Motor neuron (in vitro differentiated cells): ENCODE data around the gene ICA1L. TPM values are rescaled to one million over a fixed set of nuclear protein-coding genes. Genes with fewer than 3 reads are reported as not detected.
"Not testable (repeated sequence)": the region's sequence is repeated elsewhere in the genome, so short reads cannot be mapped to it uniquely, and the experiment has no call there.

Experiments used
- ATAC-seq, 8 experiments: fragments of 200-7000 bp; cut with Tn5 transposase; replicated peaks in 6 of 8; 2 replicates each; pipeline ENCODE4 v1.8.0; 2021; ENCODE audit warnings: mild to moderate bottlenecking in 8 of 8, moderate library complexity in 8 of 8
- H3K27ac ChIP-seq, 2 donors: fragments of 250-450 bp; sonication (Bioruptor Pico); 2 replicates each; pipeline ENCODE4 v1.9.0; 2021; ENCODE audit warnings: antibody characterized with exemption in 2 of 2, mild to moderate bottlenecking in 2 of 2, moderate library complexity in 1 of 2
- H3K4me1 ChIP-seq, 2 donors: fragments of 250-450 bp; sonication (Bioruptor Pico); replicated peaks in 1 of 2; 2 replicates each; pipeline ENCODE4 v1.6.1; 2021; ENCODE audit warnings: antibody characterized with exemption in 2 of 2, mild to moderate bottlenecking in 2 of 2, moderate library complexity in 1 of 2
- H3K4me3 ChIP-seq, 5 donors: fragments of 250-450 bp; sonication (Bioruptor Pico); 2 replicates each; pipeline ENCODE4 v1.9.0; 2021; ENCODE audit warnings: antibody characterized with exemption in 5 of 5, mild to moderate bottlenecking in 5 of 5, moderate library complexity in 4 of 5
- WGBS, 10 experiments: fragments of 450-650 bp; shearing (Covaris generic); methylation state at CpG; one replicate each; pipeline ENCODE4 v1.0.0; 2022; 5-methylcytosine and 5-hydroxymethylcytosine counted together
- in situ Hi-C, 9 experiments: fragments of 400-800 bp; cut with MboI; loops; one replicate each; pipeline ENCODE4 v1.15.0; 2021; ENCODE audit warnings: low sequenced_read_pairs in 9 of 9, low pct_unique_long_range_greater_than_20kb in 2 of 9; ENCODE audit not compliant: unreplicated experiment in 9 of 9
- total RNA-seq, 8 experiments: library from RNA; unstranded; fragments of 300-600 nt; gene quantifications; 2 replicates each; pipeline versions ENCODE4 v1.2.3 to v1.2.4, GENCODE V29; 2022

ICA1L gene
- total RNA-seq, 8 experiments from 2014 or later, result 1.8 to 38.5 (median 13.7) TPM

DNA sequence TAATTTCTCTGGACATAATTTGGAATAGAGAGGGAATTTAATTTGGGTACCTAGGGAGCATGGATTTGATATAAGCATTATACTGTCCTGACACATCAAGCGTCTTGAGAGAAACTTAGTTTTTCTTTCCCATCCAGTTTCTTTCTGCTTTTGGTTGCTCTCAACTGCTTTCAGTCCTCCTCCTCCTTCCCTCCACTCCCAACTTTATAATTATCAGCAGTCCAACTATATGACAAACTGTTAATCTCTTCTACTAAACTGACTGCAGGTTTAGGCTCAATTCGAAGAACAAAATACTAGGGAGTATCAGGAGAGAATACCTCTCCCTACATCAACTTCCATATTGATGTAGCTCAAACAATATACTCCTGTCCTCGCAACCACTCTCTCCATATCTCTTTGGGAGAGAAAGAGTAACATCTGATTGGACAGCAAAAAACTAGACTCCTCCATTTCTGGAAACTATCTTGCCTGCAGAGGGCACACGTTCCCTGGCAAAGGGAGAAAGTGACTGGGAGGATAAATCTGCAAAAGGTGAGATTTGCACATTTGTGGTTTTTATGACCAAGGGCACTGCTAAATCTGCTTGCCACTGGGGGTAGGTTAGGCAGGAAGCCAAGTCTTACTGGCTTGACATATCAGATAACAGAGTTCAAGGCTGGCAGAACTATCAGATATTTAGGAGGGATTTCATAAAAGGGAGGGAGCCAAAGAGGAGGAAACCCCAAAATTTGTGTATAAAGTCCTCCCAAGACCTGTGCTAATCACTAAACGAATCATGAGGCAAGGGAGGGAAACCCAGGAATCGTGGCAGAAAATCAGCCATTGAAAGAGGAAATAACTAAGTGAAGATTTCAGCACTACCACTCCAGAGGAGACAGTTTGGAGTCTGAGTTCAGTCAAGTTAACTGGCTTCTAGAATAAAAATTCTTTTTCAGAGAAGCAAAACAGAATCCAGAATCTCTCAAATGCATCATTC lies 40.0 kb downstream of the ICA1L start:
- peak in 3 of 8 experiments; percentile 92 to 99 (median 93) for ATAC-seq
- WGBS, 10 experiments, result 0 to 72% (median 44%) methylated on average over 2 to 6 of the region's 6 CpGs; no CpG with 5 or more reads in 1 of the 10 experiments
- in situ Hi-C loops, result no loop called here

DNA sequence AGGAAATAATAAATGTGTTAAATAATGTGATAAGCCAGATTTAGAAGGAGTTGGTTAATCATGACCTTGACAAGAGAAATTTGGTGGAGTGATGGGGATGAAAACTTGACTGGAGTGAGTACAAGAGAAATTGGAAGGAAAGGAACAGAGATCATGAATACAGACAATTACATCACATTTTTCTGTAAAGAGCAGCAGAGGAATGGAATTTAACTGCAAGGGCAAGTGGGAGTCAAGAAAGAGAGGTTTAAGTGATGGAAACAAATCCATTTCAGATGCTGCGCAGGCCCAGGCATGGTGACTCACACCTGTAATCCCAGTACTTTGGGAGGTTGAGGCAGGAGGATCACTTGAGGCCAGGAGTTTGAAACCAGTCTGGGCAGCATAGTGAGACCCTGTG lies 46.7 kb downstream of the ICA1L start:
- no peak overlapping the region for H3K27ac ChIP-seq
- in situ Hi-C loops, result loop anchor here in 1 of 9 experiments (25.0 kb wide), 1 partner anchor 238 kb away; no protein-coding TSS in a partner anchor
- 80 to 100% (median 100%) methylated on average over 1 of the region's 1 CpG; no CpG with 5 or more reads in 3 of the 10 experiments for WGBS, 10 experiments
- ATAC-seq, result no peak
- H3K4me1 ChIP-seq, result no peaks in the 10 kb centered on the region
- no peak overlapping the region for H3K4me3 ChIP-seq

More for the DNA sequence above, 40.0 kb downstream of the ICA1L start:
- Histone ChIP-seq H3K27ac (no peak overlapping the region), H3K4me3 (no peak overlapping the region), H3K4me1 (no peaks in the 10 kb centered on the region)

DNA sequence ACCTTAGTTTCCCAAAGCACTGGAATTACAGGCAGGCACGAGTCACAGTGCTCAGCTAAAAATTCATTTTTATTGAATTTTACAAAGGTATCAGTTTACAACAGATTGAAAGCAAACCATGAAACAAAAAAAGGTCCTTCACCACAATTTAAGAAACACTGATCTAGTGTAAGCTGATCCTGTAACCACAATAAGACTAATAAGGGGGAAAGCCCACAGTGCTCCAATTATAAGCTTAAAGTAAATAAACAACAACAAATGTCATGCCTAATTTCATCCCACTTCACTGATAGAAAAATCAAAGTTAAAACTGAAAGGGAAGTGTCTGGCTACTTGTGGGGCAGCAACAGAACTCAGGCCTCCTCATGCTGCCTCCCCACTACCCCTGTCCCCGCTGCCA lies 49.2 kb downstream of the ICA1L start:
- no peak overlapping the region for H3K27ac ChIP-seq
- no peak for ATAC-seq
- in situ Hi-C loops, result loop anchor here in 1 of 9 experiments (25.0 kb wide), 1 partner anchor 235 kb away; no protein-coding TSS in a partner anchor
- 67 to 100% (median 100%) methylated on average over 1 to 2 of the region's 2 CpGs; no CpG with 5 or more reads in 3 of the 10 experiments for WGBS, 10 experiments
- no peaks in the 10 kb centered on the region for H3K4me1 ChIP-seq
- H3K4me3 ChIP-seq, result no peak overlapping the region

DNA sequence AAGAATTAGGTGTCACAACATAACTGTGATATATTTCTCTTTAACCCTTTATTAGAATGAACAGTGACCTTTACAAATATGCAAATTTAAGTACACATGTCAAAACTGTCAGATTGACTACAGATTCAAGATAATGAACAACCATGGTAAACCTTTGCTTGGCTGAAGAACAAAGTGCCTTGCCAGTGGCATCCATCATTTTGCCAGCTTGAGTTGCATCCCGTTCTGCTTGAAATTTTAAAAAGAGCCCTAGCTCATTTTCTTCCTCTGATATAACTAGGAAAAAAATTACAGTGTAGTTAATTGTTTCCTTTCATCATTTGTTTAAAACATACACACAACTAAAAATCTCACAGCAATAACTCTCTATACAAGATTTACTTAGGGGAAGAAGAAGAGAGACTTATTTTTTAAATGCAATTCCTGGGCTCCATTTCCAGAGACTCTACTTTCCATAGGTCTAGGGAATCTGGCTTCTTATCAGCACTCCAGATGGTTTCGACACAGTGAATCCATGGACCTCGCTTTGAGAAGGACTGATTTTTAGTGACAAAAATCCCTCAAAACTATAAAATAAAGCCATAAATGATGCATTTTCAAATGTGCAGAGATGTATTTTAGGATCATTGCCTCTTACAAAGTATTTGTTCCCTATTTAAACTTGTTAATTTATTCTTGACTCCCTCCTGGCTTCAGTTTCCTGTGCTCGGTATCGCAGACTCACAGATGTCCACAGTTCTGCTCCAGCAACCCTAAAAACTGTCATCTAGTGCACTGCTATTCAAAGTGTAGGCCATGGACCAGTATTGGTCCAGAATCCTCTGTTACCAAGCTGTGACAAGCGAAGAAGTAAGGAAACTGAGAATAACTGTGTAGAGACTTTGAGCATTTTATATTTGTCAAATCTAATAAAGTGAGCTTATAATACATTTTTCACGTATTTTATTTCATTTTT lies 50.1 kb downstream of the ICA1L start:
- H3K27ac ChIP-seq, result no peak overlapping the region
- no peak overlapping the region for H3K4me3 ChIP-seq
- in situ Hi-C loops, result loop anchor here in 1 of 9 experiments (25.0 kb wide), 1 partner anchor 234 kb away; no protein-coding TSS in a partner anchor
- no peaks in the 10 kb centered on the region for H3K4me1 ChIP-seq
- ATAC-seq, result no peak
- 62 to 97% (median 83%) methylated on average over 3 to 7 of the region's 7 CpGs for WGBS, 10 experiments

DNA sequence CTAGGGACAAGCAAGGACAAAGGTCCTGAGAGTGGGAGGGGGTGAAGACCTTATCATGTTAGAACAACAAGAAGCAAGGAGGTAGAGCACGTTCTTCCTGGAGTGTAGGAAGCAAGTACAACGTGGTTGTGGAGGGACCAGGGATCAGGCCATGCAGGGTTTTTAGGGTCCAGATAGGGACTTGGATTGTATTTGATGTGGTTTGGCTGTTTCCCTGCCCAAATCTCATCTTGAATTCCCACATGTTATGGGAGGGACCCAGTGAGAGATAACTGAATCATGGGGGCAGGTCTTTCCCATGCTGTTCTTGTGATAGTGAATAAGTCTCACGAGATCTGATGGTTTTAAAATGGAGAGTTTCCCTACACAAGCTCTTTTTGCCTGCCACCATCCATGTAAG lies 53.2 kb downstream of the ICA1L start:
- Histone ChIP-seq H3K4me3 (no peak overlapping the region), H3K27ac (no peak overlapping the region), H3K4me1 (no peaks in the 10 kb centered on the region)
- in situ Hi-C loops, result loop anchor here in 1 of 9 experiments (25.0 kb wide), 1 partner anchor 231 kb away; no protein-coding TSS in a partner anchor
- ATAC-seq, result no peak
- WGBS, 10 experiments, result 52 to 93% (median 83%) methylated on average over 1 to 3 of the region's 3 CpGs; no CpG with 5 or more reads in 3 of the 10 experiments

DNA sequence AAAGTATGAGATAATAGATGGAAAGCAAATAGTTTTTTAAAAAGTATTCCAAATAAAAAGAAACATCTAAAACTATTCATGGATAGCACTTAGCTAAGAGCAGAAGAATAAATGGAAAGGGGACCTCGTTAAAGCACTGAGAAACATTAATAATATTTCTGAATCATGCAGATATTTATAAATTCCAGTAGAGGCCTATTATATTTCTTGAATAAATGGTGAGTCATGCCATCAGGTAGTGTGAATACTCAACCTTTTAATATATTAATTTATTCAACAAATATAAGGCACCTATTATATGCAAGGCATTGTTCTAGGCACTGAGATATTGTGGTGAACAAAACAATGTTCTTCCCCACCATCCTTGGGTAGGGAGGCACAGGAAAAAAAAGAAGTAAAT lies 53.8 kb downstream of the ICA1L start:
- no peak for ATAC-seq
- WGBS, 10 experiments, result 43 to 100% (median 87%) methylated on average over 1 of the region's 1 CpG; no CpG with 5 or more reads in 2 of the 10 experiments
- Histone ChIP-seq H3K4me1 (no peaks in the 10 kb centered on the region), H3K4me3 (no peak overlapping the region), H3K27ac (no peak overlapping the region)
- in situ Hi-C loops, result loop anchor here in 1 of 9 experiments (25.0 kb wide), 1 partner anchor 230 kb away; no protein-coding TSS in a partner anchor

DNA sequence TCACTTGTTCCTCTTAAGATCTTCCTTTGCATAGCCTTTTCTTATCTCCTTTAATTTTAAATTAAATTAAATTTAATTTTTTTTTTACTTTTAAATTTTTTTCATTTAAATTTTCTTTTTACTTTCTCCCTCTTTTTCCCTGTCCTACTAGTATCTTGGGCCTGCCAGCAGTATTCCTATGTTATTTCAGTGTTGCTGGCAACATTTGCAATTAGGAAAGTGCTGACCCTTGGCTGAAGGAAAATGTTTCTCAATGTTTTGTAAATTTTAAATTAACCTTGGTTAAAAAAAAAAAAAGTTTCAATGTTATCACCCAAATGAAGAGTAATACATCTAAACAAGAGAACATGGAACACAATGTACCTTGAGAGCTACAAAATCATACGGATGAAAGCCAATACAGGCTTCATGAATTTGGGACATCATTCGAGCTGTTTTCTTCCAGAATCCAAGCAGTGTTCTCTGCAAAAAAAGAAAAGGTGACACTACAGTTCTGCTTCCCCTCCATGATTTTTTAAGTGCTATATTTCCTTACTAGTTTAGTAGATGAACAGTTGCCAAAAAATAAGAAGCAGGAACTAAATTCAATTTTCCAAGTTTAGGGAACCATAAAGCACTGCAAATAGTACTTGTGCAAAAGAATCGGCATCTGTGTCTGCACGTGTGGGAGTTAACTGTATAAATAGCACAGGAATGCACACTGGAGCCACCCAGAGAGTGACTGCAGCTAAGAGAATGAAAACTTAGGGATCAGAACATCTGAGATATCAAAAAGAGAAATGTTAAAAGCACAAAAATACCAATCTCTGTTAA lies 55.8 kb downstream of the ICA1L start:
- in situ Hi-C loops, result loop anchor here in 1 of 9 experiments (25.0 kb wide), 1 partner anchor 228 kb away; no protein-coding TSS in a partner anchor
- peak in 3 of 8 experiments; percentile 29 to 63 (median 45) for ATAC-seq
- H3K27ac ChIP-seq, result no peak overlapping the region
- no peak overlapping the region for H3K4me3 ChIP-seq
- 0 to 100% (median 80%) methylated on average over 2 to 4 of the region's 4 CpGs; no CpG with 5 or more reads in 1 of the 10 experiments for WGBS, 10 experiments
- no peaks in the 10 kb centered on the region for H3K4me1 ChIP-seq

DNA sequence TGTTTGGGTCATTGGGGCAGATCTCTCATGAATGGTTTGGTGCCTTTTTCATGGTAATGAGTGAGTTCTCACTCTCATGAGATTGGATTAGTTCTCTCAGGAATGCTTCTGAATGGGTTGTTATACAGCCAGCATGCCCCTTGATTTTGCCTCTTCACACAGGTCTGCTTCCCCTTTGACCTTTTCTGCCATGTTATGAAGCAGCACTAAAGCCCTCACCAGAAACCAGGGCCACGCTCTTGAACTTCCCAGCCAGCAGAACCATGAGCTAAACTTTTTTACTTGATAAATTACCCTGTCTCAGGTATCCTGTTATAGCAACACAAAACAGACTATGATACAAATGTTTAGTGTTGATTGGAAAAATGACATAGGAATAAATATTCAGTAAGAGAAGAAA lies 57.3 kb downstream of the ICA1L start:
- no peak for ATAC-seq

DNA sequence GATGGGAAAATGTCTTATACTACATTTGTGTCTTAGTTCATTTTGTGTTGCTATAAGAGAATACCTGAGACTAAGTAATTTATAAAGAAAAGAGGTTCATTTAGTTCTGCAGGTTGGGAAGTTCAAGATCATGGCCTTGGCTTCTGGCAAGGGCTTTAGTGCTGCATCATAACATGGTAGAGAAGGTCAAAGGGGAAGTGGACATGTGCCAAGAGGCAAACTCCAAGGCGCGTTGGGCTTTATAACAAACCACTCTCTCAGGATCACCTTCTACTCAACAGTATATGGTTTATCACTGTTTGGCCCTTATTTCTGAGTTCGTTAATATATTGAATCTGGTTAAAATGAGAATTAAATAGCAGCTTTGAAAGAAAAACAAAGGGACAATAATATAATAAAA lies 58.2 kb downstream of the ICA1L start:
- in situ Hi-C loops, result loop anchor here in 1 of 9 experiments (25.0 kb wide), 1 partner anchor 226 kb away; no protein-coding TSS in a partner anchor
- 40 to 100% (median 88%) methylated on average over 1 to 3 of the region's 3 CpGs; no CpG with 5 or more reads in 1 of the 10 experiments for WGBS, 10 experiments
- no peak for ATAC-seq
- Histone ChIP-seq H3K4me1 (no peaks in the 10 kb centered on the region), H3K4me3 (no peak overlapping the region), H3K27ac (no peak overlapping the region)

More for the DNA sequence above, 57.3 kb downstream of the ICA1L start:
- Histone ChIP-seq H3K4me1 (no peaks in the 10 kb centered on the region), H3K27ac (no peak overlapping the region), H3K4me3 (no peak overlapping the region)
- in situ Hi-C loops, result loop anchor here in 1 of 9 experiments (25.0 kb wide), 1 partner anchor 227 kb away; no protein-coding TSS in a partner anchor
- 20 to 100% (median 88%) methylated on average over 1 of the region's 1 CpG; no CpG with 5 or more reads in 4 of the 10 experiments for WGBS, 10 experiments

DNA sequence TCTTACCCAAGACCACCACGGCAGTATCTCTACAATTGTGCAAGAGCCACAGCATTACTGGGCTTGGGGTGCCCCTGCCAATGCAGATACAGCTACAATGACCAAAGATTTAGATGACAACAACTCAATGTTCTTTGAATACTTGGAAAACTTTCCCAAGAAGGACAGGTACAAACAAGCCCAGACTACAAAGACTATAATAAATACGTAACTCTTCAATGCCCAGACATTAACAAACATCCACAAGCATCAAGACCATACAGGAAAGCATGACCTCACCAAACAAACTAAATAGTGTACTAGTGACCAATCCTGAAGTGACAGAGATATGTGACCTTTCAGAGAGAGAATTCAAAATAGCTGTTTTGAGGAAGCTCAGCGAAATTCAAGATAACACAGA lies 62.8 kb downstream of the ICA1L start:
- in situ Hi-C loops, result loop anchor here in 1 of 9 experiments (25.0 kb wide), 1 partner anchor 221 kb away; no protein-coding TSS in a partner anchor
- no peak for ATAC-seq
- 60 to 100% (median 88%) methylated on average over 1 to 3 of the region's 3 CpGs; no CpG with 5 or more reads in 2 of the 10 experiments for WGBS, 10 experiments
- no peak overlapping the region for H3K4me3 ChIP-seq
- H3K4me1 ChIP-seq, result no peaks in the 10 kb centered on the region
- H3K27ac ChIP-seq, result no peak overlapping the region

DNA sequence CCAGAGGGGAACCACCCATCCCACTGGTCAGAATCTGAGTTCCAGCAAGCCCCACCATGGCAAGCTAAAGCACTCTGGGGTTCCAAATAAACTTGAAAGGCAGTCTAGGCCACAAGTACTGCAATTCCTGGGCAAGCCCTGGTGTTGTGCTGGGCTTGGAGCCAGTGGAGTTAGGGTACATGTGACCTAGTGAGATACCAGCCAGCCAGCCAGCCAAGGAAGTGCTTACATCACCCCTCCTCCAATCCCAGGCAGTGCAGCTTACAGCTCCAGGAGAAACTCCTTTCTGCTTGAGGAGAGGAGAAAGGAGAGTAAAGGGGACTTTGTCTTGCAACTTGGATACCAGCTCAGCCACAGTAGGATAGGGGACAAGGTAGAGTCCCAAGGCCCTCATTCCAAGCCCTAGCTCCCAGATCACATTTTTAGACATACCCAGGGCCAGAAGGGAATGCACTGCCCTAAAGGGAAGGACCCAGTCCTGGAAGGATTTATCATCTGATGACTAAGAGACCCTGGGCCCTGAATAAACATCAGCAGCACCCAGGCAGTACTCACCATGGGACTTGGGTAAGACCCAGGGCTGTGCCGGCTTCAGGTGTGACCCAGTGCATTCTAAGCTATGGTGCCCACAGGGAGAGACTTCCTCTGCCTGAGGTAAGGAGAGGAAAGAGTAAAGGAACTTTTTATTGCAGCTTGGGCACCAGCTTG lies 64.0 kb downstream of the ICA1L start:
- in situ Hi-C loops, result loop anchor here in 1 of 9 experiments (25.0 kb wide), 1 partner anchor 220 kb away; no protein-coding TSS in a partner anchor
- H3K4me1 ChIP-seq, H3K4me3 ChIP-seq, H3K27ac ChIP-seq: not testable (repeated sequence)
- WGBS, 10 experiments, result 100% methylated on average over 1 of the region's 1 CpG; no CpG with 5 or more reads in 9 of the 10 experiments
- ATAC-seq, result peak in 5 of 8 experiments; percentile 33 to 88 (median 57)
